IPS-18a (cell line): ENCODE results near the gene RRAGC.

ENCODE experiments used
- H3K27ac ChIP-seq: one replicate; pipeline ENCODE4 v1.5.1; 2013; ENCODE audit warnings: low read length
- H3K27me3 ChIP-seq: one replicate; pipeline ENCODE4 v1.6.1; 2013; ENCODE audit warnings: mild to moderate bottlenecking, low read length; ENCODE audit not compliant: control insufficient read depth, insufficient read depth
- H3K36me3 ChIP-seq: one replicate; pipeline ENCODE4 v1.6.1; 2013; ENCODE audit warnings: low read depth, low read length; ENCODE audit not compliant: control insufficient read depth
- H3K4me1 ChIP-seq: one replicate; pipeline ENCODE4 v1.6.1; 2013; ENCODE audit warnings: low read depth, low read length; ENCODE audit not compliant: control insufficient read depth
- H3K4me3 ChIP-seq: one replicate; pipeline ENCODE4 v1.5.1; 2013; ENCODE audit warnings: low read length
- H3K9ac ChIP-seq: one replicate; pipeline ENCODE4 v1.6.1; 2013; ENCODE audit warnings: mild to moderate bottlenecking, low read length, moderate library complexity
- H3K9me3 ChIP-seq: one replicate; pipeline ENCODE4 v1.6.1; 2013; ENCODE audit warnings: low read depth, low read length; ENCODE audit not compliant: control insufficient read depth

RRAGC gene

GRCh38 chr1:38881487-38881886 is 21.9 kb upstream of the RRAGC start, which contains the start of gene GJA9:
Gene GJA9 (minus strand): TSS chr1:38881587. CDS start chr1:38876098, 5,489 bp downstream.
- no peak within 1 kb of the TSS for H3K27ac ChIP-seq
- no peak within 1 kb of the TSS for H3K4me3 ChIP-seq
- no peaks in the 10 kb centered on the region for H3K36me3 ChIP-seq
- H3K9me3 ChIP-seq = no peaks in the 10 kb centered on the region
- H3K4me1 ChIP-seq = no peaks in the 10 kb centered on the region
- no peak within 1 kb of the TSS for H3K9ac ChIP-seq
- H3K27me3 ChIP-seq = no peaks in the 10 kb centered on the region

- Histone ChIP-seq H3K9ac (no peak overlapping the region), H3K27me3 (no peaks in the 10 kb centered on the region), H3K36me3 (no peaks in the 10 kb centered on the region), H3K4me1 (peaks cover 8% of the 10 kb centered on the region), H3K4me3 (no peak overlapping the region), H3K9me3 (no peaks in the 10 kb centered on the region), H3K27ac (no peak overlapping the region)
Observed at GRCh38 chr1:38875811-38876210, 16.2 kb upstream of the RRAGC start.

GRCh38 chr1:38873027-38873969 is 13.7 kb upstream of the RRAGC start, which contains the start of gene MYCBP:
Gene MYCBP (minus strand): TSS chr1:38873348. CDS start chr1:38873305, 43 bp downstream.
- H3K36me3 ChIP-seq = no peaks in the 10 kb centered on the region
- H3K9me3 ChIP-seq = no peaks in the 10 kb centered on the region
- H3K4me1 ChIP-seq = peaks cover 8% of the 10 kb centered on the region
- no peak within 1 kb of the TSS for H3K27ac ChIP-seq
- H3K27me3 ChIP-seq = no peaks in the 10 kb centered on the region
- peak within 1 kb of the TSS; percentile 94 for H3K4me3 ChIP-seq
- peak within 1 kb of the TSS; percentile 58 for H3K9ac ChIP-seq

- Histone ChIP-seq H3K27me3 (no peaks in the 10 kb centered on the region), H3K27ac (no peak overlapping the region), H3K9me3 (no peaks in the 10 kb centered on the region), H3K36me3 (no peaks in the 10 kb centered on the region), H3K4me3 (peak overlapping the region; percentile 94), H3K4me1 (peaks cover 8% of the 10 kb centered on the region), H3K9ac (peak overlapping the region; percentile 55)
Observed at GRCh38 chr1:38872401-38873026, 12.9 kb upstream of the RRAGC start.

- H3K27ac ChIP-seq = no peak overlapping the region
Observed at GRCh38 chr1:38870996-38871395, 11.4 kb upstream of the RRAGC start.

DNA sequence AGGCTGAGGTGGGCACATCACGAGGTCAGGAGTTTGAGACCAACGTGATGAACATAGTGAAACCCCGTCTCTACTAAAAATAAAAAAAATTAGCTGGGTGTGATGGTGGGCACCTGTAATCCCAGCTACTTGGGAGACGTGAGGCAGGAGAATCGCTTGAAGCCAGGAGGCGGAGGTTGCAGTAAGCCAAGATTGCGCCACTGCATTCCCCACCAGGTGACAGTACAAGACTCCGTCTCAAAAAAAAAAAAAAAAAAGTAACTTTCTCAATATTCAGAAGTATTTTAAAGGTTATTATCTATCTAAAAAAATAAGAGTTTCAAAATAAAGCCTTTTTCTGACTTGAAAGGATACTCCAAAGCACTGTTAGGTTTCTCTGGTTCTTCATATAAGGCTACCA is 7.6 kb upstream of the RRAGC start:
- H3K27ac ChIP-seq = no peak overlapping the region
- H3K36me3 ChIP-seq = peaks cover 10% of the 10 kb centered on the region
- no peaks in the 10 kb centered on the region for H3K27me3 ChIP-seq
- H3K4me1 ChIP-seq = peaks cover under 1% of the 10 kb centered on the region
- H3K9me3 ChIP-seq = no peaks in the 10 kb centered on the region
- no peak overlapping the region for H3K9ac ChIP-seq
- H3K4me3 ChIP-seq = no peak overlapping the region

More at GRCh38 chr1:38870996-38871395, 11.4 kb upstream of the RRAGC start:
- H3K36me3 ChIP-seq = no peaks in the 10 kb centered on the region
- H3K9ac ChIP-seq = no peak overlapping the region
- no peaks in the 10 kb centered on the region for H3K9me3 ChIP-seq
- peaks cover 8% of the 10 kb centered on the region for H3K4me1 ChIP-seq
- no peak overlapping the region for H3K4me3 ChIP-seq
- no peaks in the 10 kb centered on the region for H3K27me3 ChIP-seq

DNA sequence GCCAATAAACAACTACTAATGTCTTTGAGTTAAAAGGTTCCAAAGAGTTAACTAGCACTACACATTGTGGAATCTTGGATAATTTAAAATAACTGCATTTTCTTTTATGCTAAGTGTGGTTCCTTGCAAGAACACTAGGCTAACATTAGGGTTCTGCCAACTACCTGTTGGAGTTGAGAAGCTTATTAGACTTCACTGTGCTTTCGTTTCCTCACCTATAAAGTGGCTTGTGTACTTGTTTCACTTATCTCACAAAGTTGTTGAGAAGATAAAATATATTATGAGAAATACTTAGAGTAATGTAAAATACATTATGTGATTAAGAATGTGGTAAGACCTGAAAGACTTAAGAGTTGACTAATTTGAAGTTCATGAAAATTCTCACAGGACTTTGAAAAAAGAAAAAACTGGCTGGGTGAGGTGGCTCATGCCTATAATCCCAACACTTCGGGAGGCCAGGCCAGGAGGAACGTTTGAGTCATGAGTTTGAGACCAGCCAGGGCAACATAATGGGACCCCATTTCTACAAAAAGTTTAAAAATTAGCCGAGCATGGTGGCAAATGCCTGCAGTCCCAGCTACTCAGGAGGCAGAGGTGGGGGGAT is 5.6 kb upstream of the RRAGC start:
- Histone ChIP-seq H3K4me3 (no peak overlapping the region), H3K4me1 (peaks cover 5% of the 10 kb centered on the region), H3K36me3 (peaks cover 10% of the 10 kb centered on the region), H3K27me3 (no peaks in the 10 kb centered on the region), H3K9ac (no peak overlapping the region), H3K9me3 (no peaks in the 10 kb centered on the region), H3K27ac (no peak overlapping the region)

- no peaks in the 10 kb centered on the region for H3K9me3 ChIP-seq
- peak overlapping the region; percentile 75 for H3K4me3 ChIP-seq
- peaks cover 5% of the 10 kb centered on the region for H3K4me1 ChIP-seq
- peaks cover 22% of the 10 kb centered on the region for H3K36me3 ChIP-seq
- H3K9ac ChIP-seq = peak overlapping the region; percentile 61
- H3K27me3 ChIP-seq = no peaks in the 10 kb centered on the region
- H3K27ac ChIP-seq = no peak overlapping the region
Observed at GRCh38 chr1:38860454-38860795, 853 bp upstream of the RRAGC start.

GRCh38 chr1:38858833-38859560 is 575 bp downstream of the RRAGC start:
- Histone ChIP-seq H3K9ac (peak overlapping the region; percentile 30), H3K27me3 (no peaks in the 10 kb centered on the region), H3K27ac (no peak overlapping the region), H3K9me3 (no peaks in the 10 kb centered on the region), H3K36me3 (peaks cover 16% of the 10 kb centered on the region), H3K4me3 (peak overlapping the region; percentile 90), H3K4me1 (peaks cover 5% of the 10 kb centered on the region)

DNA sequence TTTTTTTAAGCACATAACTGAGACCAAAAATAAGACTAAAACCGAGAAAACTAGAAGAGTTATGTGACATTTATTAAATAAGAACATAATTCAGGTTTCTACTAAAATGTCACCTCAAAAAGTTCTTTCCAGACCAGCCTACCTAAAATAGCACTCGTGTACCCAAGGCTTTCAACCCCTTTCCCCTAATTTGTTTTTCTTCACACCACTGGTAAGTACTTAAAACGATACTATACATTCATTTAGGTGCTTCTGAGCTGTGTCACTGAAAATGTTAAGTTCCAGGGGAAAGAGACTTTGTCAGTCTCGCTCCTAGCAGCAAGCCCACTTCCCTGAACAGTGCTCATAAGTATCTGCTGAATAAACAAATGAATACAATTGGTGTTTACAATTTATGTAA is 6.8 kb downstream of the RRAGC start:
- H3K4me1 ChIP-seq = no peaks in the 10 kb centered on the region
- no peak overlapping the region for H3K9ac ChIP-seq
- H3K27me3 ChIP-seq = no peaks in the 10 kb centered on the region
- H3K36me3 ChIP-seq = peaks cover 43% of the 10 kb centered on the region
- H3K4me3 ChIP-seq = no peak overlapping the region
- no peak overlapping the region for H3K27ac ChIP-seq
- no peaks in the 10 kb centered on the region for H3K9me3 ChIP-seq

DNA sequence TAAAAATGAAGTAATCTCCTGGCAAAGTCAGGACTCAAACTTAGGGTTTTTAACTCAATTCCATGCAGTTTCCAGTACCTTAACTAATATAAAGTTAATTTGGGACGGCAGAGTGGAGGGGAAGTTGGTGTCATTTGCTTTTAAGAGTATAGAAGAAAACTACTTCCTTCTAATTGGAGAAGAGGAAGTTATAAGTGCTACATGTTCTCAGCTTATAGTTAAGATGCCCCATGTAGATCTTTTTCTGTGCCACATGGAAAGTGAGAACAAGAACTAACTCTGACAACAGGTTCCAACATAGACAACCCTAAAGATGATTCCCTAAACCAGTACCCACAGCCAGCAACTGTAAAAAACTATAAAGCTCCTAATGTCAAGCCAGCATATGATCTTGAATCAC is 11.5 kb downstream of the RRAGC start:
- H3K36me3 ChIP-seq = peaks cover 57% of the 10 kb centered on the region
- H3K27ac ChIP-seq = no peak overlapping the region
- H3K9ac ChIP-seq = no peak overlapping the region

More for the DNA sequence above, 11.5 kb downstream of the RRAGC start:
- no peaks in the 10 kb centered on the region for H3K9me3 ChIP-seq
- no peak overlapping the region for H3K4me3 ChIP-seq
- H3K4me1 ChIP-seq = no peaks in the 10 kb centered on the region
- H3K27me3 ChIP-seq = no peaks in the 10 kb centered on the region
